ENCODE results near the gene BRMS1L.

Gene BRMS1L

GRCh38 chr14:35866595-35867279 is 40.6 kb downstream of the BRMS1L start:
- no peak for DNase-seq

- no peak for DNase-seq
Observed at GRCh38 chr14:35867280-35867629, 41.1 kb downstream of the BRMS1L start.

GRCh38 chr14:35875296-35875695 is 49.2 kb downstream of the BRMS1L start:
- no peak for DNase-seq

GRCh38 chr14:35877276-35877675 is 51.1 kb downstream of the BRMS1L start:
- no peak for DNase-seq

GRCh38 chr14:35878272-35879150 is 52.4 kb downstream of the BRMS1L start:
- no peak for DNase-seq

GRCh38 chr14:35879151-35879648 is 53.1 kb downstream of the BRMS1L start:
- DNase-seq: no peak

GRCh38 chr14:35879654-35880249 is 53.6 kb downstream of the BRMS1L start:
- peak; percentile 65 for DNase-seq

- no peak for DNase-seq
Observed at GRCh38 chr14:35881280-35881679, 55.1 kb downstream of the BRMS1L start.

- no peak for DNase-seq
Observed at GRCh38 chr14:35883677-35884293, 57.6 kb downstream of the BRMS1L start.

- no peak for DNase-seq
Observed at GRCh38 chr14:35890308-35890707, 64.2 kb downstream of the BRMS1L start.

GRCh38 chr14:35895256-35895655 is 69.1 kb downstream of the BRMS1L start:
- DNase-seq: no peak

GRCh38 chr14:35897616-35898111 is 71.5 kb downstream of the BRMS1L start:
- DNase-seq: no peak

- DNase-seq: no peak
Observed at GRCh38 chr14:35898217-35898775, 72.2 kb downstream of the BRMS1L start.

- DNase-seq: no peak
Observed at GRCh38 chr14:35900741-35901140, 74.6 kb downstream of the BRMS1L start.

- no peak for DNase-seq
Observed at GRCh38 chr14:35909665-35910064, 83.5 kb downstream of the BRMS1L start.

GRCh38 chr14:35910191-35910590 is 84.1 kb downstream of the BRMS1L start:
- no peak for DNase-seq

- no peak for DNase-seq
Observed at GRCh38 chr14:35911097-35911496, 85.0 kb downstream of the BRMS1L start.

- no peak for DNase-seq
Observed at GRCh38 chr14:35915185-35915584, 89.0 kb downstream of the BRMS1L start.

- DNase-seq: no peak
Observed at GRCh38 chr14:35915775-35916174, 89.6 kb downstream of the BRMS1L start.
